Rectal smooth muscle tissue (tissue), 1 donor: ENCODE results near the gene WASL.
"Not testable (repeated sequence)": the region's sequence is repeated elsewhere in the genome, so short reads cannot be mapped to it uniquely, and the experiment has no call there.

Experiments
- H3K27ac ChIP-seq: one replicate; pipeline ENCODE4 v1.7.0; 2013; ENCODE audit warnings: low read depth, low read length, inconsistent platforms
- H3K27me3 ChIP-seq: one replicate; pipeline ENCODE4 v1.7.0; 2013; ENCODE audit warnings: low read length; ENCODE audit not compliant: control insufficient read depth, insufficient read depth
- H3K36me3 ChIP-seq: one replicate; pipeline ENCODE4 v1.7.0; 2013; ENCODE audit warnings: low read length; ENCODE audit not compliant: control insufficient read depth, insufficient read depth
- H3K4me1 ChIP-seq: one replicate; pipeline ENCODE4 v1.7.0; 2013; ENCODE audit warnings: low read length; ENCODE audit not compliant: control insufficient read depth, insufficient read depth
- H3K4me3 ChIP-seq: one replicate; pipeline ENCODE4 v1.7.0; 2013; ENCODE audit warnings: low read length
- H3K9ac ChIP-seq: one replicate; pipeline ENCODE4 v1.7.0; 2013; ENCODE audit warnings: low read length

The WASL gene

DNA sequence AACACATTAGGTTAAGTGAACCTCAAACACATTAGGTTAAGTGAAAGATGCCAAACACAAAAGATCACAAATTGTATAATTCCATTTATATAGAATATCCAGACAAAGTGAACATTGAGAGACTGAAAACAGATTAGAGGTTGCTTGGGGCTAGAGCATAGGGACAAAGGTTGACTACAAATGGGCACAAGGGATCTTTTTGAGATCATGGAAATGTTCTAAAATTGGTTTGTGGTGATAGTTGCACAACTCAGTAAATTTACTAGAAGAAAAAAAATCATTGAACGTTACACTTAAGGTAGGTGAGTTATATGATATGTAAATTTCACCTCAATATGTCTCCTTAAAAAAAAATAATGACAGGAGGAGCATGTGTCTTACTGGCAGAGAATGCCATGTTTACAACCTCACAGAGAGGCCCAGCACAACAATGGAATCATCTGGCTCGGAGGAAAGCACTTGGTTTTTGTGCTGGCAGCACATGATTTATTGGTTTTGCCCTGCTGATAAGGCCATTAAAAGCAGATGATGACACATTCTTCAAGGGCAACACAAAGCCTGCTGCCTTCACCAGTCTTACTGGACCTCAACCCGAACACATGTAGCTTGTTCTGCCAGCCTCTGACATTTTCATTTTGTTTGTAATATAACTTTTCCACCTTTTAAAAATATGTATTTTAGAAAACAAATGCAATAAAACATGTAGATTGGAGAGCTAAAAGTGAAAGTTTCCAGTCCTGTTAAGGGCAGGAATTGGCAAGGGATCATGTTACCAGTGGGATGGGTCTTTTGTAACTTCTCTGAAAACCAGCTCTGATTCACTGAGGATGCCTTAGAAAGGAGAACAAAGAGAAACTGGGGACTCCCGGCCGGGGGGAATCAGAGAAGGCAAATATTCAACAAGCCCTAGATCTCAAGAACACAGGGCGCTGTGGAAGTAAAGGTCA is 105.0 kb downstream of the WASL start:
- H3K4me3 ChIP-seq, result peak overlapping the region; percentile 44
- no peaks in the 10 kb centered on the region for H3K36me3 ChIP-seq
- H3K27me3 ChIP-seq, result no peaks in the 10 kb centered on the region
- H3K27ac ChIP-seq, result peak overlapping the region; percentile 45
- no peak overlapping the region for H3K9ac ChIP-seq
- peaks cover 10% of the 10 kb centered on the region for H3K4me1 ChIP-seq

DNA sequence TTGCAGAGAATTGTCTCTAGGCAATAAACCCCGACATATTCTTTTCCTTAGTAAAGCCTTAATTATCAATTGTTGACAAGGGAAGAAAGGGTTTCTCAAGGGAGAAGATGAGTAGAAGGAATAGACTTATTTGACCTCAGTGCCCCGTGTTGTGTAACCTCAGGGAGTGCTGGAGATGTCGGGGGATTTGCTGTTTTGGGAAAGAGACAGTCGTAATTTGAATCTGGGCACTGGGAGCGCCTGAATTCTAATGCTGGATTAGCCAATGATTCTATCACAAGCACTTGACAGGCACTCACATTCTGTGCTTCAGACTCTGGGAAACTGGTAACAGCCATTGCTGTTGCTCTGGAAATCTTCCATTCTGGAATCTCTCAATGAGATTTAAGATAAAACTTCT is 106.9 kb downstream of the WASL start:
- no peak overlapping the region for H3K4me3 ChIP-seq
- peaks cover 10% of the 10 kb centered on the region for H3K4me1 ChIP-seq
- H3K27ac ChIP-seq, result no peak overlapping the region
- no peaks in the 10 kb centered on the region for H3K27me3 ChIP-seq
- H3K36me3 ChIP-seq, result no peaks in the 10 kb centered on the region
- no peak overlapping the region for H3K9ac ChIP-seq

DNA sequence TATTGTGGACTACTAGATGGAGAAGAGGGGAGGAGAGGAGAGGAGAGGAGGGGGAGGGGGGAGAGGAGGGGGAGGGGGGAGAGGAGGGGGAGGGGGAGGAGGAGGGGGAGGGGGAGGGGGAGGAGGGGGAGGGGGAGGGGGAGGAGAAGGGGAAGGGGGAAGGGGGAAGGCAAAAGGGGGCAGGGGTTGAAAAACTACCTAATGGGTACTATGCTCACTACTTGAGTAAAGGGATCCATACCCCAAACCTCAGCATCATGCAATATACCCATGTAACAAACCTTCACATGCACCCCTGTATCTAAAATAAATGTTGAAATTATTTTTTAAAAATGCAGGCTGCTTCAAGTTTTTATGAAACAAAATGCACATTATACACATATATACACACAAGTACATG is 108.2 kb downstream of the WASL start:
- H3K4me3 ChIP-seq, result no peak overlapping the region
- H3K9ac ChIP-seq, result no peak overlapping the region
- no peaks in the 10 kb centered on the region for H3K27me3 ChIP-seq
- H3K4me1 ChIP-seq, result peaks cover 10% of the 10 kb centered on the region
- H3K36me3 ChIP-seq, result no peaks in the 10 kb centered on the region
- no peak overlapping the region for H3K27ac ChIP-seq

DNA sequence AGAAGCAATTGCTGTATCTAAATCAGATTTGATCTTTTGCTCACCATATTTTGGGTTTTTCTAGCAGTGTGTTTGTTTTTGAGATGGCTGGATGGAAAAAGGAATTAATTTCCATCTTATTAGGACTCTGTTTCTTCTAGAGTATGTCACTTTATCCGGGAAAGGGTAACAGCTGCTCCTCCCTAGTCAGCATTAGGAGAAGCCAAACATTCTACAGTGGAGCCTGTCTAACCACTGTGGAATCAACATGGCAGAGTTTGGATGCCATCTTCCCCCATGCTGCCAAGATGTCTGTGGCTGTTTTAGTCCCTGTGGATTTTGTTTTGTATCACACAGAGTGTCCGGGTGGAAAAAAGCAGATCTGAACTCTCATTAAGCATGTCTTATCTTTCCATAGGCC is 109.2 kb downstream of the WASL start:
- no peak overlapping the region for H3K27ac ChIP-seq

DNA sequence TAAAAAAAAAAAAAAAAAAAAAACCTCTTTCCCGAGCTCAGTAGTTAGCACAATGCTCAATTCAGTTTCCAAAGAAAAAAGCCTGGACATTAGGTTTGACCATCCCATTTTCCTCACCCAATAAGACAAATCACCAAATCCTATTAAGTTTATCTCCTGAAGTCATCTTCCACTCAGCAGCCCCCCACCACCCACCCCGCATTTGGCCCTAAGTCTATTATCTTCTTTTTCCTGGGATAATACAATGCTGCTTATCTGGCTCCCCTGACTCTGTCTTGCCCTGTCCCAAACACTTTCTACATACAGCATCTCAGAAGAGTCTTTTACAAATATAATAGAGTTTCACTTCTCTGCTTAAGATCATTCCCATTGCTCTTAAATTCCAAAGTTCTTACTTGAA is 110.9 kb downstream of the WASL start:
- no peaks in the 10 kb centered on the region for H3K36me3 ChIP-seq
- H3K9ac ChIP-seq, result no peak overlapping the region
- H3K27ac ChIP-seq, result no peak overlapping the region
- H3K4me3 ChIP-seq, result no peak overlapping the region
- H3K4me1 ChIP-seq, result no peaks in the 10 kb centered on the region
- H3K27me3 ChIP-seq, result no peaks in the 10 kb centered on the region

More for the DNA sequence above, 109.2 kb downstream of the WASL start:
- Histone ChIP-seq H3K4me3 (no peak overlapping the region), H3K36me3 (no peaks in the 10 kb centered on the region), H3K9ac (no peak overlapping the region), H3K4me1 (peaks cover 10% of the 10 kb centered on the region), H3K27me3 (no peaks in the 10 kb centered on the region)

DNA sequence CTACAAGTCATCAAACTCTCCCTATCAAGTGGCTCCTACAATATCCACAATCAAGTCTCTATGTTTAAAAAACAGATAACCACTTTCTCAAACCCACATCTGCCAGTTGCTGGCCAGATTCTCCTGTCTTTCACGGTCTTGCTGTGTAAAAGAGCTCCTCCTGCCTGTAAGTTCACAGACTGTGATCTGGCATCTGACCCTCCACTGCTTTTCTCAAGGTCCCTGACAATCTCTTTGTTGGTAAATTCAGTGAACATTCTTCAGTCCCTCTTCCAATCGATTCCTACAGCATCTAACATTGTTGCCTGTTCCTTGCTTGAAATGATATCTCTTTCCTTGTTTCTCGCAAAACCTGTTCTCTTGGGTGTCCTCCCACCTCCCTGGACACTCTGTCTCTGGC is 111.6 kb downstream of the WASL start:
- H3K9ac ChIP-seq, result no peak overlapping the region
- H3K4me1 ChIP-seq, result no peaks in the 10 kb centered on the region
- no peaks in the 10 kb centered on the region for H3K27me3 ChIP-seq
- no peak overlapping the region for H3K4me3 ChIP-seq
- no peak overlapping the region for H3K27ac ChIP-seq
- H3K36me3 ChIP-seq, result no peaks in the 10 kb centered on the region

DNA sequence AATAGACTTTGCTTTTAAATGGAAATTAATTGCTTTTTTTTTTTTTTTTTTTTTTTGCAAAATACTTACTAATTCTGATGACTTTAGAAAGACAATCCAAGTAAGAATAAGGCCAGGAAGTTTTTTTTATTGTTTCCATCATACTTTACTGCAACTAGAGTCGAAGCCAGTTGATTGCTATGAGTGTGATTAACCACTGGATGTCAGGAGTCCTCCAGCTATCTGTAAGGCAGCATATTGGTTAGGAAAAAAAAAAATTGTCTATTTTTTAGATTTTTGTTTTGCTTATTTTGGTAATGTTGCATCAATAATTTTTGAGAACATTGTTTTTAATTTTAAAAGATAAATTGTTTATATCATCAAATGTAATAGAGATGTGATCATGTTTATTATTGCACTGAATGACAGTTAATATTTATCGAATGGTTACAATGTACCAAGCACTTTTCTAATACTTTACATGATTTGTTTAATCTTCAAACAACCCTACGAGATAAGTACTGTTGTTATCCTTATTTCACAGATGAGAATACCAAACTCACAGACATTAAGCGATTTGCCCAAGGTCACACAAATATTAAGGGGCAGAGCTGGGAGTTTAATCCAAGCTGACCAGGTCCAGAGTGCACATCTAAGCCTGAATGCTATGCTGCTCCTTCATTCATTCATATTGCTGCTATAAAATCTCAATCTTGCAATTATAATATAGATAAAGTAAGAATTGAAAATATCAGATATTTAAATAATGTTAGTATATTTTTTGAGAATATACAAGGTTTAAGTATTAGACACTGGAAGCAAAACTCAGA is 113.0 kb downstream of the WASL start:
- Histone ChIP-seq H3K27me3 (no peaks in the 10 kb centered on the region), H3K4me3 (no peak overlapping the region), H3K4me1 (no peaks in the 10 kb centered on the region), H3K27ac (no peak overlapping the region), H3K9ac (no peak overlapping the region), H3K36me3 (no peaks in the 10 kb centered on the region)

DNA sequence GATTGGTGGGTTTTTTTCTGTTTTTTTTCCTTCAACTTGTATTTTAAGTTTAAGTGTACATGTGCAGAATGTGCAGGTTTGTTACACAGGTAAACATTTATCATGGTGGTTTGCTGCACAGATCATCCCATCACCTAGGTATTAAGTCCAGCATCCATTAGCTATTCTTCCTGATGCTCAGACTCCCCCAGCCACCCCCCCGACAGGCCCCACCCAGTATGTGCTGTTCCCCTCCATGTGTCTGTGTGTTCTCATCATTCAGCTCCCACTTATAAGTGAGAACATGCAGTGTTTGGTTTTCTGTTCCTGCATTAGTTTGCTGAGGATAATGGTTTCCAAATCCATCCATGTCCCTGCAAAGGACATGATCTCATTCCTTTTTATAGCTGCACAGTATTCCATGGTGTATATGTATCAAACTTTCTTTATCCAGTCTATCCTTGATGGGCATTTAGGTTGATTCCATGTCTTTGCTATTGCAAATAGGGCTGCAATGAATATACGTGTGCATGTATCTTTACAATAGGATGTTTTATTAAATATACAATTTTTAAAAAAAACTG is 114.7 kb downstream of the WASL start:
- not testable (repeated sequence) for H3K27ac ChIP-seq, H3K9ac ChIP-seq, H3K27me3 ChIP-seq, H3K4me1 ChIP-seq, H3K36me3 ChIP-seq, H3K4me3 ChIP-seq

DNA sequence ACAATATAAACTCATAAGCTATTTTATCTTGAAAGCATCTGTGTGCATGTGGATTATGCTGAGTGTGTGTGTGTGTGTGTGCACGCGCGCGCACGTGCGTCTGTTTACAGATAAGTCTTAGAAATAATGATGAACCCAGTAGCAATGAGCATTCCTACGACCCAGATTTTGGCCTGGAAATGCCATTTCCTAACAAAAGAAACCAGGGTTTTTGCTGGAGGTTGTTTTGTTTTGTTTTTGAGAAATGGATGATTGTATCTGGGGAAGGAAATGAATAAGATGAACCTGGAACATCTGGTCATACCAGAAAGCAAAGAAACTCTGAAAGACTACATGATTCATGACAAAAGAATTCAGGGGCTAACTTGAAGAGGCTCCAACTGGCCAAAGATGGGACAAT is 115.2 kb downstream of the WASL start:
- H3K27me3 ChIP-seq, result no peaks in the 10 kb centered on the region
- no peak overlapping the region for H3K9ac ChIP-seq
- no peaks in the 10 kb centered on the region for H3K4me1 ChIP-seq
- H3K36me3 ChIP-seq, result no peaks in the 10 kb centered on the region
- no peak overlapping the region for H3K4me3 ChIP-seq
- no peak overlapping the region for H3K27ac ChIP-seq

DNA sequence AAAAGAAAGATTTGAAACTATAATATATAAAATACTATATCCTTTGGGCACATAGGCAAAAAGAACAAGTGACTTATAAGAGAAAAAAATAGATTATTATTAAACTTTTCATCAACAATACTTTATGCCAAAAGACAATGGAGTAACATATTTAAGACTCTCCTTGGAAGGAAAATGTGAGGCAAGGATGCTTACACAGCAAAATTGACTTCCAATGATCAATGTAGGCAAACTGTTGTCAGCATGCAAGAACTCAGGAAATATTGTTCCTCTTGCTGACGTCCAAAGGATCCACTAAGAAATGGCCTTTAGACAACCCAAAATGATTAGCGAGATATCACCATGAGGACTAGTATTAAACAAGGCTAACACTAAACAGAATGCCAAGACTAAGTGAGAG is 116.0 kb downstream of the WASL start:
- no peaks in the 10 kb centered on the region for H3K36me3 ChIP-seq

More for the DNA sequence above, 116.0 kb downstream of the WASL start:
- no peak overlapping the region for H3K4me3 ChIP-seq
- H3K27ac ChIP-seq, result no peak overlapping the region
- H3K27me3 ChIP-seq, result no peaks in the 10 kb centered on the region
- no peaks in the 10 kb centered on the region for H3K4me1 ChIP-seq
- no peak overlapping the region for H3K9ac ChIP-seq
